ENCODE results near the gene PTGFRN.
"Not testable (repeated sequence)": the region's sequence is repeated elsewhere in the genome, so short reads cannot be mapped to it uniquely, and the experiment has no call there.

Gene PTGFRN

GRCh38 chr1:116962987-116963639 is 53.4 kb downstream of the PTGFRN start:
- no peak for FAIRE-seq
- no peak for DNase-seq (ENCODE audit: insufficient read length, low spot score)

- no peak for FAIRE-seq
- no peak for DNase-seq (ENCODE audit: insufficient read length, low spot score)
Observed at GRCh38 chr1:116966791-116967190, 57.1 kb downstream of the PTGFRN start.

GRCh38 chr1:116968724-116969123 is 59.0 kb downstream of the PTGFRN start:
- DNase-seq (ENCODE audit: insufficient read length, low spot score) (no peak), FAIRE-seq (no peak)

GRCh38 chr1:116971258-116971860 is 61.6 kb downstream of the PTGFRN start:
- DNase-seq (ENCODE audit: insufficient read length, low spot score) = no peak
- no peak for FAIRE-seq

- DNase-seq (ENCODE audit: insufficient read length, low spot score) (no peak), FAIRE-seq (no peak)
Observed at GRCh38 chr1:116971965-116972673, 62.4 kb downstream of the PTGFRN start.

- no peak for FAIRE-seq
- DNase-seq (ENCODE audit: insufficient read length, low spot score) = no peak
Observed at GRCh38 chr1:116972674-116973030, 62.9 kb downstream of the PTGFRN start.

GRCh38 chr1:116980309-116980708 is 70.6 kb downstream of the PTGFRN start:
- not testable (repeated sequence) for FAIRE-seq; DNase-seq (ENCODE audit: insufficient read length, low spot score)

GRCh38 chr1:116981521-116982037 is 71.9 kb downstream of the PTGFRN start:
- FAIRE-seq (no peak), DNase-seq (ENCODE audit: insufficient read length, low spot score) (no peak)

GRCh38 chr1:116982319-116983004 is 72.7 kb downstream of the PTGFRN start:
- FAIRE-seq (no peak), DNase-seq (ENCODE audit: insufficient read length, low spot score) (no peak)

- DNase-seq (ENCODE audit: insufficient read length, low spot score) (no peak), FAIRE-seq (no peak)
Observed at GRCh38 chr1:116983112-116983511, 73.4 kb downstream of the PTGFRN start.

- no peak for FAIRE-seq
- DNase-seq (ENCODE audit: insufficient read length, low spot score) = no peak
Observed at GRCh38 chr1:116983678-116984077, 74.0 kb downstream of the PTGFRN start.

GRCh38 chr1:116984406-116985160 is 74.9 kb downstream of the PTGFRN start:
- no peak for DNase-seq (ENCODE audit: insufficient read length, low spot score)
- no peak for FAIRE-seq

GRCh38 chr1:116986421-116987255 is 76.9 kb downstream of the PTGFRN start:
- DNase-seq (ENCODE audit: insufficient read length, low spot score) = no peak
- no peak for FAIRE-seq

- DNase-seq (ENCODE audit: insufficient read length, low spot score) = no peak
- FAIRE-seq = no peak
Observed at GRCh38 chr1:116987256-116987555, 77.5 kb downstream of the PTGFRN start.

GRCh38 chr1:116988248-116988647 is 78.5 kb downstream of the PTGFRN start:
- DNase-seq (ENCODE audit: insufficient read length, low spot score) (no peak), FAIRE-seq (no peak)

GRCh38 chr1:116988908-116989307 is 79.2 kb downstream of the PTGFRN start:
- DNase-seq (ENCODE audit: insufficient read length, low spot score) (no peak), FAIRE-seq (no peak)

- FAIRE-seq (no peak), DNase-seq (ENCODE audit: insufficient read length, low spot score) (no peak)
Observed at GRCh38 chr1:116989835-116990234, 80.1 kb downstream of the PTGFRN start.

GRCh38 chr1:116990612-116991151 is 81.0 kb downstream of the PTGFRN start:
- FAIRE-seq = no peak
- no peak for DNase-seq (ENCODE audit: insufficient read length, low spot score)

GRCh38 chr1:116991171-116991845 is 81.6 kb downstream of the PTGFRN start:
- FAIRE-seq (no peak), DNase-seq (ENCODE audit: insufficient read length, low spot score) (no peak)
